Nucleus accumbens (tissue), 56 donors: ENCODE results near the gene CDC37L1.

Source experiments
- DNase-seq, 56 donors: peaks; one replicate each; lab custom pipeline; 2025; lab: John Stamatoyannopoulos, UW

The CDC37L1 gene

DNA sequence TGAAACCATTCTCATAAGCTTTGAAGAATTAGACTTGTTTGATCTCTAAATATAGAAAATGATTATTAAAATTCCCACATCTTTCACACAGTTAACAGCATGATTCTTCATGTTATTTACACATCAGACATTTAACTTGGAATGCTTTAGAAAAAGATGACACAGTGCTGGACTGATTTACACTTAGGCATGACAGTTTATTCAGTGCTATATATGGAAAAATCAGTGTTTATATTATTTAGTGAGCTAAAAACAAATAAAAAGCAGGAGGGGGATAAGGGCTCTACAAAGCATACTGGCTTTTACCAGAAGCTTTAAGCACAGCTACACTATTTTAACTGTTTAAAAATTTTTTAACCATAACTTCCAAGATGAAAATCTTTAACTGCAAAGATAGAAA lies 30.0 kb downstream of the CDC37L1 start:
- no peak for DNase-seq

DNA sequence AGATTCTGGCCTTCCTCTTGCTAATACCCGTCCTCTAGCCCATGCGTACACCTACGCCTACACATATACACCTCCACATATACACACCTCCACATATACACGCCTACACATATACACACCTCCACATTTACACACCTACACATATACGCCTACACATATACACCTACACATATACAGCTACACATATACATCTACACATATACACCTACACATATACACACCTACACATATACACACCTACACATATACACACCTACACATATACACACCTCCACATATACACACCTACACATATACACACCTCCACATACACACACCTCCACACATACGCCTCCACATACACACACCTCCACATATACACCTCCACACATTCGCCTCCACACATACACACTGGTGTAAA lies 34.5 kb downstream of the CDC37L1 start:
- DNase-seq, result no peak

DNA sequence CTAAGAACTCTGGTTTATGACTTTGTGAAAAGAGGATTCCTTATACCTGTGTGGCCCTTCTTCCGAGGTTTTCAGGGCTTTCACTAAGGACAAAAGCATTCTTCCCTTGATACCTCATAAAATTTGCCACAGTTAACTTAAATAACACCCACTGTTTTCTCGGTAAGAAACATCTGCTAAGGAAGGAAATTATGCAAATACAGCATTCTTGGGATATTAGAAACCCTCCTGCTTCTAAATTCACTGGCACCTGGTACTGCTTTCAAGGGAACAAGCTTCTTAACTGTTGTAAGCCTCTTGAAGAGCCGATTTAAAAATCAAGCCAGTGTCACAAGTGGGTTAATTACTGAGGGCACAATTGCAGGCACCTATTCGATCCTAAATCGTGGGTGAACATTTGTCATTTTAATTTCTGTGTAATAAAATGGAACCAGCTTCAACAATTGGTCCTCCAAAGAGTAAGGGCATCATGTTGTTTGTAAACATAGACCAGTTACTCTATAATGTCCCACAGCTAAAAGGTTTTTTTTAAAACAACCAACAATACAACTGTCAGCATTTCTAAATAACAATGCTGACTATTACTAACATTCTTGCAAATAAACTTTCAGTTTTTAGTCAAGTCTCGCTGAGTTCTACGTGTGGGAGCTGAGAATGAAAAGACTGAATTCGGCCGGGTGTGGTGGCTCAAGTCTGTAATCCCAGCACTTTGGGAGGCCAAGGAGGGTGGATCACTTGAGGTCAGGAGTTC lies 35.1 kb downstream of the CDC37L1 start:
- no peak for DNase-seq

DNA sequence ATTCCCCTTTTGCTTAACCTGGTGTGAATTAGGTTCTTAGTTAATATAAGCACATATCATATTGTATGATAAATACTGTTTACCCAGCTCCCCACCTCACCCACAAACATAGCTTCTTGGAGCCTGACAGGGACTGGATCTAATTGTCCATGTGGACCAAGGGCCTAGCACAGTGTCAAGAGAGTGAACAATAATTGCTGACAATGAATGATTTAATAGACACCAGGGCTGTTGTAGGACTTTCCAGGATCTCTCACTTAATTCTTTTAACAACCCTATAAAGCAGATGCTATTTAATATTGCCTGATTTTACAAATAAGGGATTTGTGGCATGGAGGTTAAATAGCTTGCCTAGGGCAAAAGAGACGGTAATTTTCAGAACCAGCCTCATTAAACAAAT lies 36.8 kb downstream of the CDC37L1 start:
- no peak for DNase-seq

- peak in 6 of 56 donors; percentile 2 to 17 (median 4) for DNase-seq
These were observed 38.4 kb downstream of the CDC37L1 start for GRCh38 chr9:4717815-4718214.

- no peak for DNase-seq
These were observed 39.5 kb downstream of the CDC37L1 start for GRCh38 chr9:4718911-4719310.

DNA sequence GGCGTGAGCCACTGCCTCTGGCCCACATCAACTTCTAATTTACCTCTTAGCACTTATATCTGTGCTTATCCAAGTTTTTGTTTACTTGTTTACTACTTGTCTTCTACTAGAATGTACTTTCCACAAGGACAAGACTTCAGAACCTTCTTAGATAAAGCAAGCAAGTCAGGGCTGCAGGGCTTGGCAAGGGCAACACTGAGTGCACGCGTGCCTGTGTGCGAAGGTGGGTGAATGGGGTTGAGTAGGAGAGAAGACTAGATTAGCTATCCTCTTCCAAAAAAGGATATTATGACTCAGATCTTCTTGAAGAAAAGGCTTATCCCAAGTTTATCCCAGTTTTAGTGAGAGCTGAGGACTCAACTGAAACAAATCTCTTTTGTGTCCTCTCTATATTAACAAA lies 42.4 kb downstream of the CDC37L1 start:
- peak in 1 of 56 donors; percentile 13 for DNase-seq

GRCh38 chr9:4725706-4726442 lies 46.5 kb downstream of the CDC37L1 start:
- no peak for DNase-seq

DNA sequence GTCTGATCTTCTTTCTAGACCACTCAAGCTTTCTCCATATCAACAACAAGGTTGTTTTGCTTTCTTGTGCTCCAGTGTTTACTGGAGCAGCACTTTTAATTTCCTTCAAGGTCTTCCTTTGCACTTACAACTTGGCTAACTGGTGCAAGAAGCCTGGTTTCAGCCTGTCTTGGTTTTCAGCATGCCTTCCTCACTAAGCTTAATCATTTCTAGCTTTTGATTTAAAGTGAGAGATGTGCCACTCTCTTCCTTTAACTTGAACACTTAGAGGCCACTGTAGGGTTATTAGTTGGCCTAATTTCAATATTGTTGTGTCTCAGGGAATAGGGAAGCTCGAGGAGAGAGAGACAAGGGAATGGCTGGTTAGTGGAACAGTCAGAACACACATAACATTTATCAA lies 48.2 kb downstream of the CDC37L1 start:
- DNase-seq, result no peak

DNA sequence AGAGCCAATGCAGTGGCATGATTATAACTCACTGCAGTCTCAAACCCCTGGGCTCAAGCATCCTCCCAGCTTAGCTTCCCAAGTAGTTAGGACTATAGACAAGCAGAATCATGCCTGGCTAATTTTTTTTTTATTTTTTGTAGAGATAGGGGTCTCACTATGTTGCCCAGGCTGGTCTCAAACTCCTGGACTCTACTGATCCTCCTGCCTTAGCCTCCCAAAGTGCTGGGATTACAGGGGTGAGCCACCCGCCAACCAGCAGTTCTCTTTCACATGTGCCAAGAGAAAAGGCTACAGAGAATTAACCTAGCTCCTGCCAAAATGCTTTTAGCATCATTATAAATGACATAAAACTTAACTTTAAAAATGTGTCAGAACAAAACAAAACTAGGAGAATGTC lies 53.5 kb downstream of the CDC37L1 start:
- DNase-seq, result no peak

DNA sequence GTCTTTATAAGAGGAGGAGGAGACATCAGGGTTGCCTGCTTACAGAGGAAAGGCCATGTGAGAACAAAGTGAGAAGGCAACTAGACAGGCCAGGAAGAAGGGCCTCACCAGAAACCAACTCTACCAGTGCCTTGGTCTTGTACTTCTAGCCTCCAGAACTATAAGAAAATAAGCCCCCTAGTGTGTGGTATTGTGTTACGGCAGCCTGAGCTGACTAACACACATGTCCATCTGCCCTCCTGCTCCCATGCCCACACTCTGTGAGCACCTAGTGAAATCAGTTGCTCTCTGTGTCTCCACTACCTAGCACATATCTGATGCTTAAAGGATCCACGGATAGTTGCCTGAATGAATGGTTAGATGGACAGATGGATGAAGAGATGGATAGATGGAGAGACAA lies 54.8 kb downstream of the CDC37L1 start:
- DNase-seq, result no peak

GRCh38 chr9:4738866-4739586 lies 59.7 kb downstream of the CDC37L1 start:
- no peak for DNase-seq

- no peak for DNase-seq
These were observed 60.4 kb downstream of the CDC37L1 start for GRCh38 chr9:4739587-4740387.

GRCh38 chr9:4740388-4740637 lies 60.9 kb downstream of the CDC37L1 start:
- no peak for DNase-seq

DNA sequence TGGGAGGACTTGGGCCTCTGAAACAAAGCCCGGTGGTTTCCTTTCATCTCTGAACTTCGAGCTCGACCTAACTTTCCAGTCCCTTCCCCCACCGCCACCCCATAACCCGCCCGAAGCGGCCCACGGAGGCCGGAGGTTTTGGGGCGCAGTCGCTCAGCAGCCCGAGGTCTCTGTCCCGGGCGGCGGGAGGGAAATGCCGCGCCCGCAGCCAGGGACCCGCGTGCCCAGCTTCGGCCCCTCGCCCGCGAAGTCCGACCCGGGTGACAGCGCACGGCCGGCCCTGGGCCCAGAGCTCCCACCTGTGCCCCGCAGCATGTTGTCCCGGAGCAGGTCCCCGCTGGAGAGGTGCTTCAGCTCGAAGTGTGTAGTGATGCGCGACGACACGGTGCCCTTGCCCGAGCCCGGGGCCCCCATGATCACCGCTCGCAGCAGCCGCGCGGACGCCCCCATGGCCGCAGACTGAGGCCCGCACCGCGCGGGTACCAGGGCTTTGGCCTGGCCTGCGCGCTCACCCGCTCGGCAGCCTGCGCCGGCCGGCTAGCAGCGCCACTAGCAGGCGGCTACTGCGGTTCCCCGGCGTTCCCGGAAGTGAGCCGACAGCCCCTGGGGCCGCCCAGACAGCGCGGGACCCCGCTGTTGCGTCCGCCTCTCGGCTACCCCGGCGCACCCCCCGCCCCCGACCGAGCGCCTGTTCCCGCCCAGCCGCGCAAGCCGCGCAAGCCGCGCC lies 61.4 kb downstream of the CDC37L1 start, which contains the start of gene AK3:
Gene AK3 (minus strand): TSS at position 565 of the 727 bp plus-strand sequence. CDS start 115 bp downstream, at position 450.
- peak in 54 of 56 donors; percentile 22 to 87 (median 68) for DNase-seq

DNA sequence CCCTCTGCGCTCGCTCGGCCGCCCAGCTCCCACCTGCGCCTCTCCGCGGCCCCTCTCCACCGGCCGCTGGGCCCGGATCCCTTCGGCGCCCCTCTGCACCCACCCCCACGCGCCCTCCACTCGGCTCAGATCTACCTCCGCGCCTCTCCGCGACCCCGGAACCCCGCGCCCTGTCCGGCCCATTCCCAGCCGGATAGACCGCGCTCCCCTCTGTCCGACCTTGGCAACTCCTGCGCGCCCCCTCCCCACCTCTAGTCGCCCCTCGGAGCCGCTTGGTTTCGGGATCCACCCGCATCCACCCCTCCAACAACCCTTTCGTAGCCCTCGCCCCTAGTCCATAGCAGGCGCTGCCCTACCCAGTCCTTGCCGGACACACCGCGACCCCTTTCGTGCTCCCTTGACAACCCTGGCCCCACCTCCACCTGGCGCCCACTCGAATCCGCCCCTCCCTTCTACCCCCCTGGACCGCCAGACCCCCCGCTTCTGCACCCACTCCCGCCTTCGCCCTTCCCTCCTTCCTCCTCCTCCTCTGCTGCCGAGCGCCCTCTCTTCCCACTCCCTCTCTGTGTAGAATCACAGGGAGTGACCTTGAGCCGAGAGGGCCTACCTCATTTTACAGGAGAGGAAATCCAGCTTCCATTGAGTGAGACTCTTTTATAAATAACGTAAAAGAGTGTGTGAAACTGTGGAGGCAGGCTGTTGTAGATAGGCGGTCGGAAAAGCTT lies 62.2 kb downstream of the CDC37L1 start:
- peak in 43 of 56 donors; percentile 8 to 72 (median 41) for DNase-seq

- DNase-seq, result no peak
These were observed 62.9 kb downstream of the CDC37L1 start for GRCh38 chr9:4742246-4742645.

DNA sequence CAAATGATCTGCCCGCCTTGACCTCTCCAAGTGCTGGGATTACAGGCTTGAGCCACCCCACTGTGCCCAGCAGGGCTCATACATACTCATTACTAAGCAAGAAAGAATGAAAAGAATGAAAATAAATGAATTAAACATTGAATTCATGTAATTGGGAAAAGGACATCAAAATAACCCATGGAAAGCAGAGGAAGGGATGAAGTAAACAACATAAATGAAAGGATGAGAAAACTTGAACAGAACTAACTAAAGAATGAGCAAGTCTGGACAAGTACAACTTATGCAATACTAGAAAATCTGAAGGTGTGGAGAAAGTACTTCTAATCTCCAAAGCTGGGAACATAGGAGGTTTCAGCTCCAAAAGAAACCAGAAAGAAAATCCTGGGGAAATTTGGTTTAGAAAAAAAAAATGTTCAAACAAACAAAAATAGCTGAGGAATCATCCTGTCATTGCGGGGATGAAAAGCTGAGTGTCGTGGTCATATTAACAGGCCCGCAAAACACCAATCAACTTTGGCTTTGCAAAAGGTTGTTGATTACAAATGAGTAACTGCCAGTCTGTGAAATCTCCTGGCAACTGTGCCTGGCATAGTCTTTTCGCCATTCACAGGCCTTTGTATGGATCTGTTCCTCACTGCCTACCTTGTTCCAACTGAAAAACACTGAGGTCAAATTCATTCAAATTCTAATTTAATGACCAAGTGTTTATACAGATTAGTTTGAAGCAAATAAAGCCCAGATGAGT lies 63.9 kb downstream of the CDC37L1 start:
- peak in 1 of 56 donors; percentile 13 for DNase-seq
